H9 (cell line): ENCODE results near the gene PLCB1. TPM values are rescaled to one million over a fixed set of nuclear protein-coding genes. Genes with fewer than 3 reads are reported as not detected.

Source experiments
- DNase-seq: peaks from one replicate; pipeline ENCODE4 v3.0.0-alpha.2; 2017
- H2AFZ ChIP-seq: one replicate; pipeline ENCODE4 v1.6.1; 2013; ENCODE audit warnings: mild to moderate bottlenecking, low read length, control low read depth, moderate library complexity
- H2AK5ac ChIP-seq: 2 replicates; pipeline ENCODE4 v1.6.1; 2013; ENCODE audit warnings: low read length, control low read depth, mixed read lengths; ENCODE audit not compliant: insufficient read length
- H2BK120ac ChIP-seq: one replicate; pipeline ENCODE4 v1.6.1; 2013; ENCODE audit warnings: low read depth, mild to moderate bottlenecking, low read length, control low read depth, inconsistent platforms; ENCODE audit not compliant: poor library complexity, severe bottlenecking
- H2BK12ac ChIP-seq: 2 replicates; pipeline ENCODE4 v1.6.1; 2013; ENCODE audit warnings: low read length, control low read depth, mixed read lengths, low read depth; ENCODE audit not compliant: insufficient read length
- H2BK15ac ChIP-seq: 2 replicates; pipeline ENCODE4 v1.6.1; 2013; ENCODE audit warnings: low read depth, low read length, control low read depth
- H2BK20ac ChIP-seq: one replicate; pipeline ENCODE4 v1.6.1; 2013; ENCODE audit warnings: low read depth, mild to moderate bottlenecking, low read length, control low read depth, inconsistent platforms; ENCODE audit not compliant: poor library complexity, severe bottlenecking
- H2BK5ac ChIP-seq: 2 replicates; pipeline ENCODE4 v1.6.1; 2013; ENCODE audit warnings: low read length, control low read depth, mixed read lengths; ENCODE audit not compliant: insufficient read length
- H3K14ac ChIP-seq: 2 replicates; pipeline ENCODE4 v1.6.1; 2013; ENCODE audit warnings: low read length, control low read depth; ENCODE audit not compliant: insufficient read depth
- H3K18ac ChIP-seq: 2 replicates; pipeline ENCODE4 v1.6.1; 2013; ENCODE audit warnings: low read depth, mild to moderate bottlenecking, mixed read lengths, low read length, control low read depth; ENCODE audit not compliant: insufficient read length
- H3K23ac ChIP-seq: 2 replicates; pipeline ENCODE4 v1.6.1; 2013; ENCODE audit warnings: low read length, control low read depth, mixed read lengths, low read depth; ENCODE audit not compliant: insufficient read length
- H3K23me2 ChIP-seq: 2 replicates; pipeline ENCODE4 v1.6.1; 2013; ENCODE audit warnings: low read depth, mild to moderate bottlenecking, mixed read lengths, low read length, control low read depth; ENCODE audit not compliant: insufficient read length, poor library complexity, severe bottlenecking
- H3K27ac ChIP-seq: 2 replicates; pipeline ENCODE4 v1.5.1; 2013; ENCODE audit warnings: low read length, control low read depth, mixed read lengths, low read depth; ENCODE audit not compliant: insufficient read length
- H3K27me3 ChIP-seq: 2 replicates; pipeline ENCODE4 v1.6.1; 2013; ENCODE audit warnings: low read length, control low read depth, inconsistent platforms; ENCODE audit not compliant: insufficient read depth
- H3K4ac ChIP-seq: 2 replicates; pipeline ENCODE4 v1.6.1; 2013; ENCODE audit warnings: low read depth, mild to moderate bottlenecking, control low read depth, inconsistent platforms, low read length, moderate library complexity
- H3K4me1 ChIP-seq: 2 replicates; pipeline ENCODE4 v1.6.1; 2013; ENCODE audit warnings: low read length, control low read depth, inconsistent platforms; ENCODE audit not compliant: insufficient read depth
- H3K4me2 ChIP-seq: 2 replicates; pipeline ENCODE4 v1.6.1; 2013; ENCODE audit warnings: low read length, control low read depth, mixed read lengths; ENCODE audit not compliant: insufficient read length, insufficient read depth
- H3K56ac ChIP-seq: 2 replicates; pipeline ENCODE4 v1.6.1; 2013; ENCODE audit warnings: low read depth, mild to moderate bottlenecking, mixed read lengths, low read length, control low read depth; ENCODE audit not compliant: insufficient read length
- H3K79me1 ChIP-seq: 2 replicates; pipeline ENCODE4 v1.6.1; 2013; ENCODE audit warnings: low read depth, mild to moderate bottlenecking, moderate library complexity, low read length, control low read depth, inconsistent platforms; ENCODE audit not compliant: insufficient read depth, poor library complexity, severe bottlenecking
- H3K79me2 ChIP-seq: 2 replicates; pipeline ENCODE4 v1.6.1; 2013; ENCODE audit warnings: low read length, control low read depth, inconsistent platforms; ENCODE audit not compliant: insufficient read depth
- H3K9ac ChIP-seq: 2 replicates; pipeline ENCODE4 v1.6.1; 2013; ENCODE audit warnings: low read length, control low read depth, mixed read lengths; ENCODE audit not compliant: insufficient read length; ENCODE audit errors: extremely low read depth
- H3K9me3 ChIP-seq: one replicate; pipeline ENCODE4 v1.6.1; 2013; ENCODE audit warnings: low read depth, low read length, inconsistent platforms; ENCODE audit not compliant: control insufficient read depth
- H3T11ph ChIP-seq: one replicate; pipeline ENCODE4 v1.6.1; 2013; ENCODE audit warnings: mild to moderate bottlenecking, low read length, control low read depth, inconsistent platforms
- H4K20me1 ChIP-seq: one replicate; pipeline ENCODE4 v1.6.1; 2013; ENCODE audit not compliant: control insufficient read depth, insufficient read length, insufficient read depth
- H4K5ac ChIP-seq: 2 replicates; pipeline ENCODE4 v1.6.1; 2013; ENCODE audit warnings: low read depth, mild to moderate bottlenecking, mixed read lengths, low read length, control low read depth; ENCODE audit not compliant: insufficient read length
- H4K8ac ChIP-seq: replicated peaks from 2 replicates; pipeline ENCODE4 v1.6.1; 2013; ENCODE audit warnings: low read length, control low read depth, mixed read lengths, low read depth; ENCODE audit not compliant: insufficient read length
- H4K91ac ChIP-seq: 2 replicates; pipeline ENCODE4 v1.6.1; 2013; ENCODE audit warnings: low read depth, mild to moderate bottlenecking, moderate library complexity, mixed read lengths, low read length, control low read depth; ENCODE audit not compliant: insufficient read length
- H3K27ac Mint-ChIP-seq, 3 experiments: 2 replicates in 2 of 3; 3 replicates in 1 of 3; pipeline ENCODE4 v1.8.0; 2020 to 2021; ENCODE audit warnings: mixed read lengths in 3 of 3, mild to moderate bottlenecking in 1 of 3, moderate library complexity in 1 of 3
- H3K27me3 Mint-ChIP-seq: 2 replicates; pipeline ENCODE4 v1.8.0; 2021; ENCODE audit warnings: low read depth, mild to moderate bottlenecking, moderate library complexity, mixed read lengths
- H3K36me3 Mint-ChIP-seq, 3 experiments: 2 replicates in 2 of 3; 3 replicates in 1 of 3; pipeline ENCODE4 v1.8.0; 2020 to 2021; ENCODE audit warnings: low read depth in 3 of 3, mixed read lengths in 3 of 3; ENCODE audit not compliant: insufficient read depth in 1 of 3
- H3K4me1 Mint-ChIP-seq, 2 experiments: 2 replicates each; pipeline ENCODE4 v1.8.0; 2020; ENCODE audit warnings: mixed read lengths in 2 of 2
- H3K4me3 Mint-ChIP-seq, 2 experiments: 2 replicates in 1 of 2; 3 replicates in 1 of 2; pipeline ENCODE4 v1.8.0; 2020 to 2021; ENCODE audit warnings: mild to moderate bottlenecking in 2 of 2, mixed read lengths in 2 of 2, moderate library complexity in 1 of 2
- H3K9me3 Mint-ChIP-seq, 2 experiments: 2 replicates in 1 of 2; 3 replicates in 1 of 2; pipeline ENCODE4 v1.8.0; 2020; ENCODE audit warnings: mild to moderate bottlenecking in 2 of 2, mixed read lengths in 2 of 2, moderate library complexity in 1 of 2
- WGBS: extraction: QIAGEN DNeasy Blood & Tissue Kit; methylation state at CpG from one replicate; pipeline ENCODE4 v1.1.7; 2013; ENCODE audit warnings: missing lambda C conversion rate, low lambda C conversion rate, mixed read lengths; ENCODE audit not compliant: insufficient read length; ENCODE audit errors: extremely low coverage; 5-methylcytosine and 5-hydroxymethylcytosine counted together
- total RNA-seq: library from RNA; stranded (reverse); gene quantifications from 2 replicates; pipeline ENCODE4 v1.2.1, GENCODE V29; 2021
- TF ChIP-seq, protein P1 (sequence below): fragments of 200-600 bp; sonication (generic); conservative IDR thresholded peaks from 3 replicates; pipeline ENCODE4 v1.8.0; 2021; ENCODE audit warnings: antibody characterized with exemption, mild to moderate bottlenecking

Gene PLCB1
- total RNA-seq, 1 experiment from 2014 or later = 11.5 TPM

DNA sequence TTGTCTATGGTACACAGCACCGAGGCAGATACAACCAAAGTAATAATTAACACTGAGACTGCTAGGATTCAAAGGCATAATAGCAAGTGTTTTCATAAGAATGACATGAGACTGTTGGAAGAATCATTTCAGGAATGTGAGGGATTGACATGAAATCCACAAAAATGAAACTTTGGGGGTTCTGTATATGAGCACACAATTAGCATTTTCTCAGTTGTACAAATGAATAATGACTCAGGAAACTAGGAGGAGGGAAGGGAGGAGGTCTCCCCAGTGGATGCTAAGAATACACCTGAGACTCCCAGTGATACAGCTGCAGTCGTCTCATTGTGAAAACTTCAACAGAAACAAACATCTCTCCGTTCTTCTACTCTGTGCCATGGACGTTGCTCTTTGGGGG, 508.4 kb downstream of the PLCB1 start:
- Histone ChIP-seq H2BK20ac (no peak overlapping the region), H3K23me2 (no peaks in the 10 kb centered on the region), H4K20me1 (no peaks in the 10 kb centered on the region), H3K18ac (no peak overlapping the region), H3K4ac (no peak overlapping the region), H3K79me1 (no peaks in the 10 kb centered on the region), H3K9ac (no peak overlapping the region), H2AFZ (no peak overlapping the region), H3K9me3 (no peaks in the 10 kb centered on the region), H3K23ac (no peak overlapping the region), H3T11ph (no peak overlapping the region), H3K27me3 (no peaks in the 10 kb centered on the region), H3K14ac (no peak overlapping the region), H3K4me1 (no peaks in the 10 kb centered on the region), H4K8ac (no peak overlapping the region), H2AK5ac (no peak overlapping the region), H2BK120ac (no peak overlapping the region), H3K79me2 (no peaks in the 10 kb centered on the region), H4K91ac (no peak overlapping the region), H4K5ac (no peak overlapping the region), H3K27ac (no peak overlapping the region), H2BK5ac (no peak overlapping the region), H2BK15ac (no peak overlapping the region), H3K4me2 (no peak overlapping the region), H3K56ac (no peak overlapping the region), H2BK12ac (no peak overlapping the region)
- no peak overlapping the region for H3K4me3 Mint-ChIP-seq
- H3K27ac Mint-ChIP-seq = no peak overlapping the region; a peak in 1 of 7 replicates
- peaks cover 3 to 6% (median 5%) of the 10 kb centered on the region in 3 experiments; a peak in 5 of 7 replicates for H3K36me3 Mint-ChIP-seq
- TF ChIP-seq, protein P1, sequence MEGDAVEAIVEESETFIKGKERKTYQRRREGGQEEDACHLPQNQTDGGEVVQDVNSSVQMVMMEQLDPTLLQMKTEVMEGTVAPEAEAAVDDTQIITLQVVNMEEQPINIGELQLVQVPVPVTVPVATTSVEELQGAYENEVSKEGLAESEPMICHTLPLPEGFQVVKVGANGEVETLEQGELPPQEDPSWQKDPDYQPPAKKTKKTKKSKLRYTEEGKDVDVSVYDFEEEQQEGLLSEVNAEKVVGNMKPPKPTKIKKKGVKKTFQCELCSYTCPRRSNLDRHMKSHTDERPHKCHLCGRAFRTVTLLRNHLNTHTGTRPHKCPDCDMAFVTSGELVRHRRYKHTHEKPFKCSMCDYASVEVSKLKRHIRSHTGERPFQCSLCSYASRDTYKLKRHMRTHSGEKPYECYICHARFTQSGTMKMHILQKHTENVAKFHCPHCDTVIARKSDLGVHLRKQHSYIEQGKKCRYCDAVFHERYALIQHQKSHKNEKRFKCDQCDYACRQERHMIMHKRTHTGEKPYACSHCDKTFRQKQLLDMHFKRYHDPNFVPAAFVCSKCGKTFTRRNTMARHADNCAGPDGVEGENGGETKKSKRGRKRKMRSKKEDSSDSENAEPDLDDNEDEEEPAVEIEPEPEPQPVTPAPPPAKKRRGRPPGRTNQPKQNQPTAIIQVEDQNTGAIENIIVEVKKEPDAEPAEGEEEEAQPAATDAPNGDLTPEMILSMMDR = no peak
- no CpG with 5 or more reads among the region's 4 CpGs for WGBS
- DNase-seq = no peak
- no peaks in the 10 kb centered on the region; the same call in 1 of the 2 replicates for H3K27me3 Mint-ChIP-seq
- peaks cover 5 to 6% of the 10 kb centered on the region in 2 experiments; a peak in 4 of 5 replicates for H3K9me3 Mint-ChIP-seq
- peaks cover 7 to 12% of the 10 kb centered on the region in 2 experiments; a peak in 3 of 4 replicates for H3K4me1 Mint-ChIP-seq
